Dedifferentiated amniotic fluid mesenchymal stem cell (primary cell): ENCODE data around the gene RRP1.
"Not testable (repeated sequence)": the region's sequence is repeated elsewhere in the genome, so short reads cannot be mapped to it uniquely, and the experiment has no call there.

Experiments used
- DNase-seq: peaks from one replicate; pipeline ENCODE4 v3.0.0-alpha.2; 2016; ENCODE audit errors: extremely low spot score

RRP1 gene

GRCh38 chr21:43816611-43817071 is 27.3 kb downstream of the RRP1 start:
- DNase-seq = no peak

DNA sequence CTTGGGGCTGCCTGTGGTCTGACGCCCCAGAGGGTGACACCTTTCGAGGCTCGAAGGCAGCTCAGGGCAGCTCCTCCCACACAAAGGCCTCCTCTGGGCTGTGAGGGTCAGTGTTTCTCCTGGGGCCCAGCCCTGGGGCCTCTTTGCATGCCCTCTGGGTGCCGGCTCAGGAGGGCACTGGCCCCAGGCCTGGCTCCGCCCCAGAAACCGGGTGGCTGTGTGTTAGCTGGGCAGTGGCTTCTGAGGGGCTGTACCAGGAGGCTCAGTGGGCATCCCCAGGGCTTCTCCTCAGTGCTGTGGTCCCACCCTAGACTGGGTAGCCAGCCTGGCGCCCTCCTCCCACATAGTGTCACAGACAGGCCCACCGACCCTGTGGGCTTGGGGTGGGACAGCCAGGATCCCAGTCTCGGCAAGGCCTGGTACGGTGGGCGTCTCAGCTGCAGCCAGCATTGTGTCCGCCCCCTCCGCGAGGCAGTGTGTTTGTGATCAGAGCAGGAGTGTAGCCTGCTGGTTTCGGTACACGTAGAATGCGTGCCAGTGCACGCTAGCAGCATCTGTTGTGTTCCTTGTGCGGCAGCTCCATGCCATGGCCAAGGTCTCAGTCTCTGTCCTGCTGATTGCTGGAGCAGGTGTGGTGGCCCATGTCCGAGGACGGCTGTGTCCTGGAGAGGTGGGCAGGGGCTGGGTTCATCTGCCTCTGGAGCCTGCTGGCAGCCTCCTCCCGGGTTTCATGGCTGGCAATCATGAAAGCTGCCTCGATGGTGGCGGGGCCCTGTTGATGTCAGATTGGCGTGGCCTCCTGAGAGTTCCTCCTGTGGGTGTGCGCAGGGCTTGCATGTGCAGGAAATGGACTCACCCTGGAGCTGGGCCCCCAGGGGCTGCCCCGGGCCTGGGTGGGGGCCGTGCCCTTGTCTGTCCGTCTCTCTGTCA is 28.0 kb downstream of the RRP1 start:
- no peak for DNase-seq

DNA sequence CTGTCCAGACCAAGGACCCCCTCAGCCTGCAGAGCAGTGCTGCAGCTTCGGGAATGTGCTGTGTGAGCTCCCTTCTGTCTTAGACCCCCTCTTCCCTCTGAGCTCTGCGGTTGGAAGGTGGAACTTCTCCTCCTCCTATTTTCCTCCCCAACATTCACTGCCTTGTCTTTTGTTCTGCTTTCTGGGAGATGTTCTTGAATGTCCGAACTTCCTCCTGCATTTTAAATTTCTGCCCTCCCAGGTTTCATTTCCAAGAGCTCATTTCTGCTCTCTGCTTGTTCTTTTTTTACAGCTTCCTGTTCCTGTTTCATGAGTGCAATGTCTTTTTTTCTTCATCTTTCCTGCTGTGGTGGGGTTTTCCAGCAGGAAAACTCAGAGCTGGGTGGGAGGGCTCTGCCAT is 29.3 kb downstream of the RRP1 start:
- no peak for DNase-seq

DNA sequence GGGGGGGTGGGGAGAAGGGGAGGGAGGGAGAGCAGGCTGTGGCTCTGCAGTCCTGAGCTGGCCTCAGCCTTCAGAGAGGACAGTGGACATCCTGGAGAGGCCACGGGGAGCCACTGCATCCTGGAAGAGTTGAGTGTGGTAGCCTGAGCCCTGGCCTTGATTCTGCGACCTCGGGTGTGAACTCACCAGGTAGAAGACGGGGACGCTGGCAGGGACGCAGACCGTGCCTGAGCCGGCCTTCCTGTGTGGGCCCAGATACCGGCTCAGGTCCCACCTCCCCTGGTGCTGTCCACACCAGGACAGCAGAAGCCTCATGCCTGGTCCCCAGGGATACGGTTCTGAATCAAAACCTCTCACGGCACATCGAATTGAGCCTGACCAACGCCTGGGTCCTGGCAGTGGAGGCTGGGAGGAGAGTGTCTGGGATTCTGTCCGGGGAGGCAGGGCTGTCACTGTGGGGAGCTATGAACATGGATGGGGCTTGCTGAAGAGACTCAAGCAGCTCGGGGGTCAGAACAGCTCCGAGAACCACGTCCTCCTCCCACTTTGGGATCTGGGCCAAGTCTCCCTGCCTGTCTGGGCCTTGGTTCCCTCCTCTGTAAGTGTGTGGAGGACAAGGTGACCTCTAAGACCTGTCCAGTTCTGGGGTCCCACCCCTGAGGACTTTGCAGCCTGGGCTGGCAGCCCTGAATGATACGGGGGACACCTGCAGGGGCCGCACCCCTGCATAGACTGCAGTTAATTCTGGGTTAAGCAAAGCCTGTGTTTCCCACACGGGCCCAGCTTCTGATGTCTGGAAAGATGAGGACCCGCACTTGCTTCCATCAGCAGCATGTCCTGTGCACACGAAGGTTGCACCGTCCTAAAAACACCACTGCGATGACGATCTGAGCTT is 30.4 kb downstream of the RRP1 start:
- DNase-seq = no peak

GRCh38 chr21:43820466-43820865 is 31.1 kb downstream of the RRP1 start:
- no peak for DNase-seq

DNA sequence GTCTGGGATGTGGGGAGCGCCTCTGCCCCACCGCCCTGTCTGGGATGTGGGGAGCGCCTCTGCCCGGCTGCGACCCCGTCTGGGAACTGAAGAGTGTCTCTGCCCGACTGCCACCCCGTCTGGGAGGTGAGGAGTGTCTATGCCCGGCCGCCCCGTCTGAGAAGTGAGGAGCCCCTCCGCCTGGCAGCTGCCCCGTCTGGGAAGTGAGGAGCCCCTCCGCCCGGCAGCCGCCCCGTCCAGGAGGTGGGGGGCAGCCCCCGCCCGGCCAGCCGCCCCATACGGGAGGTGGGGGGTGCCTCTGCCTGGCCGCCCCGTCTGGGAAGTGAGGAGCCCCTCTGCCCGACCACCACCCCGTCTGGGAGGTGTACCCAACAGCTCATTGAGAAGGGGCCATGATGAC is 32.8 kb downstream of the RRP1 start:
- DNase-seq = not testable (repeated sequence)

DNA sequence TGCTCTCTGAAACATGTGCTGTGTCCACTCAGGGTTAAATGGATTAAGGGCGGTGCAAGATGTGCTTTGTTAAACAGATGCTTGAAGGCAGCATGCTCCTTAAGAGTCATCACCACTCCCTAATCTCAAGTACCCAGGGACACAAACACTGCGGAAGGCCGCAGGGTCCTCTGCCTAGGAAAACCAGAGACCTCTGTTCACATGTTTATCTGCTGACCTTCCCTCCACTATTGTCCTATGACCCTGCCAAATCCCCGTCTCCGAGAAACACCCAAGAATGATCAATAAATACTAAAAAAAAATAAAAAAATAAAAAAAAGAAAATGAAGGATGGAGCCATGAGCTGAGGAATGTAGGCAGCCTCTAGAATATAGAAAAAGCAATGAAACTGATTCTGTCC is 33.4 kb downstream of the RRP1 start:
- not testable (repeated sequence) for DNase-seq

GRCh38 chr21:43824333-43825241 is 35.2 kb downstream of the RRP1 start:
- peak; percentile 28 for DNase-seq

DNA sequence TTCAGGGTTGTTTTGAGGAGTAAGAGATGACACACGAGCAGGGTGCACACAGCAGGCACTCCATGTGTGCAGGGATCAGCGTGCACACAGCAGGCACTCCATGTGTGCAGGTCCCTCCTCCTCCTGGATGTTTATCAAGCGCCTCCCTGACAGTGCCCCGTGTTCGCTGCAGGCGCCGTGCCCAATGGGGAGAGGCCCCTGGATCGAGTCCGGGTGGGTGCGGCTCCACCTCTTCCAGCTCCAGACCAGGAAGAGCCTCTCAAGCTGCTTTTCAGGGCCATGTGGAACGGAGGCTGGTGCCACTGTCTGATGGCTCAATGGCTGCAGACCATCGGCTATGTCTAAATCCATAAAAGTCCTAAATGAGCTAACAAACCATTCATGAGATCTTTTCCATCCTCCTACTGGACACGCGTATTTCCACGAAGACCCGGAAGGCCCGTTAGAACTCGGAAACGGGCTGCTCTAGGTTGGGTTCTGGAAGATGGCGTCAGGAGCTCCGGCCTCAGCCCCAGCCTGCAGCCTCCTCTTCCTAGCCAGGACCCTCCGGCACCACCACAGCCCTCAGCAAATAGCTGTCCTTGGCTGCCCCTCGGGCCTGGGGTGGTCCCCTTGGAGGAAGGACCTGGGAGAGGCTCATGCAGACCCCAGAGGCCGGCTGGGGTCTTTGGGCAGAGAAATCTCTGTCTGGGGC is 36.0 kb downstream of the RRP1 start:
- DNase-seq = no peak

GRCh38 chr21:43825936-43826622 is 36.7 kb downstream of the RRP1 start:
- no peak for DNase-seq

GRCh38 chr21:43826623-43826974 is 37.2 kb downstream of the RRP1 start:
- DNase-seq = no peak

GRCh38 chr21:43827015-43827611 is 37.7 kb downstream of the RRP1 start:
- DNase-seq = no peak

DNA sequence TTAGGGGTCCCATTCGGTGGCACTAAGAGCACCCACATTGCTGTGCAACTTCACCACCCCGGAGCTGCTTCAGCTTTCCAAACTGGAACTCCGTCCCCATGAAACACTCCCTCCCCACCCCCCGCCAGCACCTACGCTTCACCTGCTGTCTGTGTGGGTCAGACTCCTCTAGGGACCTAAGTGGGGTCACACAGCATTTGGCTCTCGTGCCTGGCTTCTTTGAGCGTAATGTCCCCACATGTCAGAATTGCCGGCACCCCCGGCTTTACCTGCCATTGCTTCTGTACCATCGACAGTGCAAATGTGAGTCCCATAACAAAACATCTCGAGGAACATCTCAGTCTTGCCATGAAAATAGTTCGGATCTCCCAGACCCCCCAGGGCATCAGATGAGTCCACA is 39.8 kb downstream of the RRP1 start:
- no peak for DNase-seq

DNA sequence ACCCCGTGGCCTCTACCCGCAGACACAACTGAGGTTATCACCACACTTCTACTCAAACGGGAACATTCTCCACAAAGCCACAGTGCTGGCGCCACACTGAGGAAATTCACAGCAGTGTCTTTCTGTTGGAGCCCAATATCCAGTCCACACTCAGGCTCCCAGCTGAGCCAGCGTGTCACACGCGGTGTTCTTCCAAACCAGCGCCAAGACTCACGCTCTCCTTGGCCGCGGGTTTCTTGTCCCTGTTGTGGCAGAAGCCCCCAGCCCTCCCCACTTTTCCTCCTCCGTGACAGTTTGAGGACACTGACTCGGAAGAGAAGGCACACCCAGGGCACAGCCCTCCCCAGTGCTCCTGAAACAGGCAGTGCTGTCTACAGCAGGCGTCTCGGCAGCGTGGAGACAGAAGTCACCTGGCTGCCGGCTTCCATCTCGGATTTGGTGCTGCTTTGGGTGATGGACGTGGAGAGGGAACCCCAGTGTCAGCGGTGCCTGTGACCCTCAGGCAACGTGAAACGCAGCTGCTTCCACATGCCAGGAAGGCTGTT is 40.3 kb downstream of the RRP1 start:
- DNase-seq = no peak

GRCh38 chr21:43832158-43832550 is 42.8 kb downstream of the RRP1 start:
- no peak for DNase-seq

GRCh38 chr21:43832648-43833047 is 43.3 kb downstream of the RRP1 start:
- no peak for DNase-seq

DNA sequence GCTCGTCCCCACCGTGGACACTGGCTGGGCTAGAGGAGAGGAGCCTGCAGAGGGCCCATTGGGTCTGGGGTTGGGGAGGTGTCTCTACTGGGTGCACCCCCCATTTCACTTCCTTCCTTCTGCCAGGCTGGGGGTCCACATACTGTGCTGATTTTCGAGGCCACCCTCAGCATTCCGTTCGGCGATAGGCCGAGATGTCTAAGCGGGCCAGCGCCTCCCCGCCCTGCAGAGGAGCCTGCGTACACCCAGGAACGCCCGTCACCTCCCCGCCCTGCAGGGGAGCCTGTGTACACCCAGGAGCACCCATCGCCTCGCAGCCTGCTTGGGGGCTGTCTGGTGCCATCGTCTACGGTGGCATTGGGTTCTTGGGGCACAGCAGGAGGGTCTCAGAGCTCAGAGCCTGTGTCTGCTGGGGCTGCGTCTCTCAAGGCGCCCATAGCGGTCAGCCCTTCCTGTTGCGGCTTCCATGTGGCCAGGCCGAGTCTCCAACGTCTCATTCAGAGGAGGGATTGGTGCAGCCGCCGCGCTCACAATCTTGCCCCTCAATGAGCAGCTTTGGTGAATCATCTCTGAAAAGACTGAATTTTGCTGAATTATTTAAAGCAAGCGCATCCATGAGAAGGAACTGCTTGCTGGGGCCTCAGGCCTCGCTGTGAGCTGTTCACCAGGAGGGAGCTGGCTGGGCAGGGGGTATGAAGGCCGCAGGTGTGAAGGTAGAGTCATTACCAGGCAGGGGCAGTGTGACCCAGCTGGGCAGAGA is 44.9 kb downstream of the RRP1 start:
- DNase-seq = no peak

- DNase-seq = no peak
These were observed 45.7 kb downstream of the RRP1 start for GRCh38 chr21:43835050-43835449.

DNA sequence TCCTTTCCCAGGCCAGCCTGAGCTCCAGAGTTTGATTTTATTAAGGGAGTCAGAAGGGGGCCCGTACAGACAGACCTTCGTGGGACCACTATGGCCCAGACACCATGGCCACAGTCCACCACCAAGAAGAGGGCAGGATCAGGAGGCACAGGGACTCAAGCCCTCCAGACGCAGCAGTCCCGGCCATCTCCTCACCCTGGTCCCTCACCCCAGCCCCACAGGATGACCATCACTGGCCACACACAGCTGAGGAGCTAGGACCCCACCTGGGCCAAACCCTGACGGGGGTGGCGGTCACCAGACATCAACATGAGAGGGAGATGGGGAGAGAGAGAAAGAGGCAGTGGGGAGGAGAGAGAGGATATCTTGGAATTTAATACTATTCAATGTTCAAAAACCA is 46.5 kb downstream of the RRP1 start:
- DNase-seq = no peak
